ENCODE results near the gene NFATC3. TPM values are rescaled to one million over a fixed set of nuclear protein-coding genes. Genes with fewer than 3 reads are reported as not detected.

Gene NFATC3
- polyA plus RNA-seq, 3 donors: 14.3 to 21.8 (median 15.8) TPM

- no peak for TF ChIP-seq CTCF (IDR thresholded peaks at IDR 0.05)
- Histone ChIP-seq H4K20me1 (ENCODE audit: insufficient read depth, low read length) (peaks cover 8% of the 10 kb centered on the region), H3K79me2 (ENCODE audit: insufficient read depth, low read length) (peaks cover 4% of the 10 kb centered on the region), H2AFZ (ENCODE audit: insufficient read depth, low read depth, low read length, poor library complexity, severe bottlenecking) (no peak overlapping the region), H3K36me3 (replicated peaks in 1 of 2; ENCODE audit: control insufficient read depth in 1 of 2, insufficient read depth in 2 of 2, low read length in 2 of 2) (peaks cover 12 to 26% of the 10 kb centered on the region in 2 donors), H3K9ac (ENCODE audit: insufficient read depth, low read length, poor library complexity, severe bottlenecking) (no peak overlapping the region), H3K4me1 (ENCODE audit: control insufficient read depth in 1 of 2, insufficient read depth in 2 of 2, low read length in 2 of 2) (no peaks in the 10 kb centered on the region), H3K27me3 (ENCODE audit: control insufficient read depth in 2 of 2, insufficient read depth in 2 of 2, low read length in 2 of 2) (no peaks in the 10 kb centered on the region), H3K9me3 (replicated peaks in 1 of 2; ENCODE audit: control insufficient read depth in 1 of 2, insufficient read depth in 1 of 2, low read length in 2 of 2) (no peaks in the 10 kb centered on the region), H3K4me3 (replicated peaks in 1 of 3; ENCODE audit: low read depth in 2 of 3, low read length in 3 of 3) (no peak overlapping the region), H3K4me2 (replicated peaks; ENCODE audit: extremely low read depth, low read length, poor library complexity, severe bottlenecking) (no peak overlapping the region), H3K27ac (ENCODE audit: low read depth in 1 of 2, low read length in 2 of 2) (no peak overlapping the region)
- no peaks in the 10 kb centered on the region for H3K27me3 Mint-ChIP-seq (ENCODE audit: low read depth in 3 of 3)
- no peaks in the 10 kb centered on the region for H3K9me3 Mint-ChIP-seq
- DNase-seq: no peak
- H3K27ac Mint-ChIP-seq: peak overlapping the region in 1 of 7 donors; percentile 69
- peaks cover 10 to 31% of the 10 kb centered on the region in 2 donors for H3K36me3 Mint-ChIP-seq
- no peak overlapping the region for H3K4me3 Mint-ChIP-seq
- no peaks in the 10 kb centered on the region for H3K4me1 Mint-ChIP-seq
- intact Hi-C loops (cut with micrococcal nuclease): no loop called here
These were observed 116.9 kb downstream of the NFATC3 start for GRCh38 chr16:68202091-68202519.

GRCh38 chr16:68206245-68206644 is 121.1 kb downstream of the NFATC3 start:
- no peak for TF ChIP-seq CTCF (IDR thresholded peaks at IDR 0.05)
- Mint-ChIP-seq H3K27ac (peak overlapping the region in 2 of 7 donors; percentile 5 to 78), H3K4me3 (no peak overlapping the region), H3K4me1 (no peaks in the 10 kb centered on the region), H3K9me3 (no peaks in the 10 kb centered on the region), H3K36me3 (peaks cover 12 to 36% of the 10 kb centered on the region in 2 donors), H3K27me3 (ENCODE audit: low read depth in 3 of 3) (no peaks in the 10 kb centered on the region)
- intact Hi-C loops (cut with micrococcal nuclease): no loop called here
- no peak for DNase-seq
- Histone ChIP-seq H3K36me3 (replicated peaks in 1 of 2; ENCODE audit: control insufficient read depth in 1 of 2, insufficient read depth in 2 of 2, low read length in 2 of 2) (peaks cover 13 to 16% of the 10 kb centered on the region in 2 donors), H3K27ac (ENCODE audit: low read depth in 1 of 2, low read length in 2 of 2) (no peak overlapping the region), H4K20me1 (ENCODE audit: insufficient read depth, low read length) (peaks cover 17% of the 10 kb centered on the region), H2AFZ (ENCODE audit: insufficient read depth, low read depth, low read length, poor library complexity, severe bottlenecking) (no peak overlapping the region), H3K4me2 (replicated peaks; ENCODE audit: extremely low read depth, low read length, poor library complexity, severe bottlenecking) (no peak overlapping the region), H3K27me3 (ENCODE audit: control insufficient read depth in 2 of 2, insufficient read depth in 2 of 2, low read length in 2 of 2) (no peaks in the 10 kb centered on the region), H3K4me1 (ENCODE audit: control insufficient read depth in 1 of 2, insufficient read depth in 2 of 2, low read length in 2 of 2) (no peaks in the 10 kb centered on the region), H3K4me3 (replicated peaks in 1 of 3; ENCODE audit: low read depth in 2 of 3, low read length in 3 of 3) (no peak overlapping the region), H3K9me3 (replicated peaks in 1 of 2; ENCODE audit: control insufficient read depth in 1 of 2, insufficient read depth in 1 of 2, low read length in 2 of 2) (no peaks in the 10 kb centered on the region), H3K79me2 (ENCODE audit: insufficient read depth, low read length) (peaks cover 9% of the 10 kb centered on the region), H3K9ac (ENCODE audit: insufficient read depth, low read length, poor library complexity, severe bottlenecking) (no peak overlapping the region)
- WGBS (ENCODE audit: insufficient coverage): no CpG with 5 or more reads among the region's 2 CpGs

All from CD14-positive monocyte (primary cell).